Measurements from ENCODE around the gene IGSF6. TPM values are rescaled to one million over a fixed set of nuclear protein-coding genes. Genes with fewer than 3 reads are reported as not detected.

IGSF6 gene
- total RNA-seq = not detected in 2 replicates

GRCh38 chr16:21652453-21652852 lies at the start of gene IGSF6:
Gene IGSF6, minus strand, starts transcription at chr16:21652608. Its CDS starts 10 bp downstream, at chr16:21652598.

GRCh38 chr16:21663889-21664647 lies 11.7 kb upstream of the IGSF6 start, which contains the start of gene OTOA:
Gene OTOA, plus strand, starts transcription at chr16:21663968. Its CDS starts 14,547 bp downstream, at chr16:21678515.

GRCh38 chr16:21599122-21600030 lies 53.0 kb downstream of the IGSF6 start, which contains the start of gene METTL9:
Gene METTL9, plus strand, starts transcription at chr16:21599577. Its CDS starts 157 bp downstream, at chr16:21599734.

Small RNA genes within 50 kb of the gene (small RNA-seq; reads per million reads assigned to genes)
- 1.2 reads per million, percentile 63 among the genes with 10 or more reads in this experiment for gene RNU6-1005P
- not detected for gene RNU6-196P

Other genes with a start within 250 kb of the IGSF6 start
- 138 and 166 TPM in 2 replicates for gene METTL9, start 53.0 kb downstream of the IGSF6 start, total RNA-seq
- under 0.01 and 0.11 TPM in 2 replicates for gene OTOA, start 11.4 kb upstream of the IGSF6 start, total RNA-seq
- 53.2 and 83.2 TPM in 2 replicates for gene NPIPB4, start 205.1 kb upstream of the IGSF6 start, total RNA-seq

Data from placental epithelial cell (primary cell).